GM18507 (cell line): ENCODE measurements around the gene CAMKMT.

Source experiments
- DNase-seq: peaks from one replicate; pipeline ENCODE4 v3.0.0; 2011; ENCODE audit warnings: low read depth; ENCODE audit not compliant: insufficient read length; ENCODE audit errors: extremely low spot score
- FAIRE-seq: peaks from 2 replicates; lab custom pipeline; 2011; peaks lifted over from hg19 to GRCh38; lab: Jason Lieb, UNC

Gene CAMKMT

DNA sequence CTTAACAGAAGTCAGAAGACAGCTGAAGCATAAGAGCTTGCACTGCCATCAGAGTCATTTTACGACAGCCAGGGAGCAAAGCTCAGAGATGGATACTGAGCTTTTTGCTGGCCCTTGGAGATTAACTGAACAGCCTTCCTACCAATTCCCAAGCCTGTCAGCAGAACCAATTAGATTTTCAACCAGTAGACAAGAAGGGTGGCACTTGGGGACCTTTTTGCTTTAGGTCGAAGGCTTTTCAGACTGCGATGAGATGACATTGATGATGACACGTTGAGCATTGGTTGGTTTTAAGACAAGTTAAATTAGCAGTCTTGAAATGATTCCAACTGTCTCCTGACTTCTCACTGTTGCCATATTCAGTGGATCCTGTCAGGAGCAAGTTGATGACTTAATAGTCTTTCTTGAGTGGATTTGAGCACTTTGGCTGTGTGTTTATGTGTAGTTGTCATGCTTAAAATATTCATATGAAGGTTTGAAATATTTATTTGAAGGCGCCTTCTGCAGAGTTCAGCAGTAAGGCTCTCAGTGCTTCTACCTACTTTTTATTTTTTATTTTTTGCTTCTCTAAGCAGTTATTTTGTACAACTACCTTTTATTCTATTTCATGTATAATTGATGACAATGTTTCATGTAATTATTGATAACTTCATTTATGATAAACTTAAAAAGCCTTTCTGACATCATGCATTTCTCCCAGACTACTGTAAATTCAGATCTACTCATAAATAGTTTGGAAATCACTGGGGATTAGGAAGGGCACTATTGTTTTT is 256.7 kb downstream of the CAMKMT start:
- FAIRE-seq: peak; percentile 35

GRCh38 chr2:44620189-44620990 is 258.6 kb downstream of the CAMKMT start:
- DNase-seq (no peak), FAIRE-seq (no peak)

More for the DNA sequence above, 256.7 kb downstream of the CAMKMT start:
- DNase-seq: no peak

DNA sequence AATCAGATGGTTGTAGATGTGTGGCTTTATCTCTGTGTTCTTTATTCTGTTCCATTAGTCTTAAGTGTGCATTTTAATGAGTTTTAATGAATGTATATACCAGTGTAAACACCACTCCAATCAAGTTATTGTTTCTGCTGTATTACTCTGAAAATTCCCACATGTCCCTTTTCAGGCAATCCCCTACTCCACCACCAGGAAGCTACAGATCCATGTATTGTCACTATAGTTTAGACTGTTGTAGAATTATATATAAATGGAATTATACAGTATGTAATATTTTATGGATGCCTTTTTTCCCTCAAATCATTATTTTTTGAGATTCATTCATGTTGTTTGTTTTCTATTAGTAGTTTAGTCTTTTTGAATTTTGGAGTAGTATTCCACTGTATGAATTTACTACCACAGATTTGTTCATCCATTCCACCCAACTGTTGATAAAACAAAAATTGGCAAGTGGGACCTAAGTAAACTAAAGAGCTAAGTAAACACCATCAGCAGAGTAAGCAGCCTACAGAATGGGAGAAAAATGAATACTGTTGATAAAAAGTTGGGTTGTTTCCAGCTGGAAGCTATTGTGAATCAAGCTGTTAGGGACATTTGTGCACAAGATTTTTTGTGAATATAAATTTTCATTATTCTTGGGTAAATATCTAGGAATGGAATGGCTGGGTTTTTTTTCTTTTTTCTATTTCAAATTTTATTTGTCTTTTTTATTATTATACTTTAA is 262.0 kb downstream of the CAMKMT start:
- no peak for FAIRE-seq
- no peak for DNase-seq

DNA sequence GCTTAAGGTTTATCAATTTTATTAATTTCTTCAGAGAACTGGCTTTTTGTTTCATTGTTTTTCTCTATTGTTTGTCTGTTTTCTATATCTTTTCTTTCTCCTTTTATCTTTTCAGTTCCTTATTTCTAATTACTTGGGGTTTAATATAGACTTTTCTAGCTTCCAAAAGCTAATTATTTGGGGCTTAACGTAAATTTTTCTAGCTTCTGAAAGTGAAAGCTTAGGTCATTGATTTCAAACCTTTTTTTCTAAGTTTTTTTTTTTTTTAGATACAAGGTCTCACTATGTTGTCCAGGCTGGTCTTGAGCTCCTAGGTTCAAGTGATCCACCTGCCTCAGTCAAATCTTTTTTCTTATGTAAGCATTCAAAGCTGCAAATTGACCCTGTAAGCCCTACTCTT is 266.6 kb downstream of the CAMKMT start:
- DNase-seq (no peak), FAIRE-seq (no peak)

GRCh38 chr2:44632931-44633689 is 271.4 kb downstream of the CAMKMT start:
- DNase-seq: no peak
- no peak for FAIRE-seq

- no peak for FAIRE-seq
- DNase-seq: no peak
Measured at GRCh38 chr2:44635725-44636124, 274.0 kb downstream of the CAMKMT start.

DNA sequence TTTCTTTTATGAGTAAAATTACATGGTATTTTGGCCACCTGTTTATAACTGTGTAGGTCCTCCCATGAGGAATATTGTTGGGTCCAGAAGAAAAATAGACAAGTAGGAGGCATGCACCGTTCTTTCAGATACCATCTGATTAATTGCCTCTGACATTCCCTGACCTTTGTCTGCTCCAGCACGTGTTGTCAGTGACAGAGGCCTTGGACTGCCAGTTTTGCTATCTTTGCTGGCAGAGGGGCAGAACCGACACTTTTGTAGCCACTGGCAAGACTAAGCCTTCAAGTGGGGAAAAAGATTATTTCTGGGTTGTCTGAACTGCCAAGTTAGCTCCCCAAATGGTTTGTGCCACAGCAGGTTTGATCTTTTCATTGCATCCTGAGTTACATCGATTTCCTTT is 276.9 kb downstream of the CAMKMT start:
- DNase-seq (no peak), FAIRE-seq (no peak)

DNA sequence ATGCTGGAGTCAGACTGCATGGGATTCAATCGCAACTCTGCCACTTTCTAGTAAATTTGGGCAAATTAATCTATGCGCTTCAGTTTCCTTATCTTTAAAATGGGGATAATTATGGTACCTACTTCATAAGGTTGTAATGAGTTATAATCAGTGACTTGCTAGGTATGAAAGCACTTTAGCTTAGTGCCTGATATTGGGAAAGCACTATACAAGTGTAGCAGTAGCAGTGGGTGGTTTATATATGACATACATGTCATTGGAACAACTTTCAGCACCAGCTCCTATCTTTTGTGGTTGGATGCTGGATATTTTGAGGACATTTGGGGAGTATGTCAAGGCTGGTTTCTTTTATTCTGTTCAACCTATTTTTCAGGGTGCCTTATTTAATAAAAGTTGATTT is 277.7 kb downstream of the CAMKMT start:
- no peak for DNase-seq
- FAIRE-seq: no peak

DNA sequence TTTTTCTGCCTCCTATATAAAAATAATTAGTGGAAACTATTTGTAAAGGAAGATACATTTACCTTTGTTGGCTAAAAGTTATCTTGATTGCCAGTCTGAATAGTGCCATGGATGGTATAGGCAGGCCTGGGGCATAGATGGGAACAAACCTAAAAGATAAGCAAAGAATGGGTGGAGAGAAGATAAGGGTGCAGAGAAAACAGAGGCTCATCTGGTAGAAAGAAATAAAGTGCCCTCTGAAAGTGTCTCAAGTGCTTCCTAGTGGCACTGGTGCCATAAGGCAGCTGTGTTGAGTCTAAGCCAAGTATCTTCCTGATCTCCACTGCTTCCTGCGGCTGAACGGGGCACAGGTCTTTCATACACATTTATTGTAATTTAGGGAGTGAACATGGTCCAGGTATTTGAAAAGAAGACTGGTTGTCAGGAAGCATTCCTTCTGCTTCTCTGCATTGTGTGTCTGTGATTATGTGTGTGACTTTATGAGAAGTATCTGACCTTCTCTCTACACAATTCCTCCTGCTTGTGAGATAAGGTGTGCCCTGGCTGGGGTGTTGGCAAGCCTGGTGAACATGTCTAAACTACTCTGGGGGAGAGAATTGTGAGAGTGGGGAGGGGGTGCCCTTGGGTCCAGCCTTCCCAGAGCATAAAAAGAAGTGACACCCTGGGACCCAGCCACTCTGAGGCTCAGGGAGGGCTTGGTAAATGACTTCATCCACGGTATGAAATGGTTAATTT is 280.5 kb downstream of the CAMKMT start:
- FAIRE-seq (no peak), DNase-seq (no peak)

- DNase-seq (no peak), FAIRE-seq (no peak)
Measured at GRCh38 chr2:44645937-44646336, 284.2 kb downstream of the CAMKMT start.

GRCh38 chr2:44649381-44649780 is 287.6 kb downstream of the CAMKMT start:
- DNase-seq (no peak), FAIRE-seq (no peak)

DNA sequence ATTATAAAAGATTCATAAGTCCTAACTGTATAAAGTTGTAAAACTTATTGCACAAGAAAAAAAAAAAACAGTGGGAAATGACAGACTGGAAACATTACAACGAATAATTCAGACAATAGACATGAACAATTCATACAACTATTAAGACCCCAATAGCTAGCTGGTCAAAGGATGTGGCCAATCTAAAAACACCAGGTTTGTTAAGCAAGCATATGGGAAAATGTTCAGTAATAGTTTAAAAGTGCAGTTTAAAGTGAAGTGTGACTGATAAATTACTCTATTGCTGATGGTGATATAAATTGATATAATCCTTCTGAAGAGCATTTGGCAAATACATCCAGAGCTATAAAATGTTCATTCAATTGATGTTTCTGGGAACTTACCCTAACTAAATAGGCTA is 289.0 kb downstream of the CAMKMT start:
- no peak for FAIRE-seq
- DNase-seq: no peak

- DNase-seq (no peak), FAIRE-seq (no peak)
Measured at GRCh38 chr2:44651974-44652373, 290.2 kb downstream of the CAMKMT start.

DNA sequence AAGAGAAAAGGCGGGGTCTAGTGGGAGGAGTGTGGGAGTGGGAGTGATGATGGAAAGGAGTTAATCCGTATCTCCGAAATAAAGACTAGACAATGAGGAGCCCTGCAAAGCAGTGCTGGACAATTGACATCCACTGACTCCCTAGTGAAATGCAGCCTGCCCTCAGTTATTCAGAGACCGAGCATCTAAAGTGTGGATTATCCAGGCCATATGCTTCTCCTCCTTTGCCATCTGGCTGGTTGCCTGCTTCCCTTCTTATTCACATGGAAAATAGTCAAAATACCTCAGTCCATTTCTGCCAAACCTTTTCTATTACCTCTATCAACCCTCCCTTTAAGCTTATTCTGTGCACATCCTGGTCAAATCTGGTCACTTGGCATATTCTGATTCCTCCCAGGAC is 291.0 kb downstream of the CAMKMT start:
- DNase-seq (no peak), FAIRE-seq (no peak)

DNA sequence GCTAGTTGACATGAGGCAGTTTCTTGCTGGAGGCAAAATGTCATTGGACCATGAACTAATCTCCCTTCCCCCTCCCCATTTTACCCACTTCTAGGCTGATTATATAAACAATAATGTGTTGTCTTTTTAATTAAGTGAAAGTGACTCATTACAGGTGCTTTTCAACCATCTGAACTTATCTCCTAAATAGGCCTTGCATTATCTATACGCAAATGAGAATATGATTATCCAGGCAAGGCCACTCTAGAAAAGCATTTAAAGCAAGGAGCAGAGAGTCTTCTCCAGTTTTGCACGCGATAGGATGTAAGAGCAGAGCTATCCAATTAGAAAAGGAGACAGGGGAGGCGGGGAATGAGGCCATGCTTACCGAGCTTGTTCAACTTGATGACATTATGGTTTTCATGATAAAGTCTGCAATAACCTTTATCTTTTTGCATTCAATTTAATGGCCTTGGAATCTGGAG is 293.7 kb downstream of the CAMKMT start:
- FAIRE-seq (no peak), DNase-seq (no peak)

- DNase-seq (no peak), FAIRE-seq (no peak)
Measured at GRCh38 chr2:44656460-44656859, 294.7 kb downstream of the CAMKMT start.

DNA sequence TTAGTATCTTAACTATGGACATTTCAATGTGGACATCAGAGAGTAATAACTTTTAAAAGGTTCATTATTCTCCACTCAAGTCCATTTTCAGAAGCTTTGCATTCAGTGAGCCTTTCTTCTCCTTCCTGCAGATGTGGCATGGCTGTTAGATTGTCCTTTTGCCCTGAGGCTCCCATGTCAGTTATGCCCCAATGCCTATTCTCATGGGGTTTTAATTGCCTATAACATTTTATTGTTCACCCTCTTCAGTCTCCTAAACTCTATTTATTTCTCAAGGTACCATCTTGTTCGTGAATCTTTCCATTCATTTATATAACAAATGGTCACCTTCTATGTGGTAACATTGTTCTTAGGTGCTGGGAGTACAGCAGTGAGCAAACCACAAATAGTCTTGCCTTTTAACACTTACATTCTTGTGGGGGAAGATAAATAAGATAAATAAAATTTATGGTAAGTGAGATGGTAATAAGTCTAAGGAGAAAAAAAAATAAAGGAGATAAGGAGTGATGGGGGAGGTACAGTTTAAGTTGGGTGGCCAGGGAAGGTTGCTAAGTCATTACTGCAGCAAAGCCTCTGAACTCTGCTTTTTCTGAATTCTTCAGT is 301.8 kb downstream of the CAMKMT start:
- DNase-seq: no peak

DNA sequence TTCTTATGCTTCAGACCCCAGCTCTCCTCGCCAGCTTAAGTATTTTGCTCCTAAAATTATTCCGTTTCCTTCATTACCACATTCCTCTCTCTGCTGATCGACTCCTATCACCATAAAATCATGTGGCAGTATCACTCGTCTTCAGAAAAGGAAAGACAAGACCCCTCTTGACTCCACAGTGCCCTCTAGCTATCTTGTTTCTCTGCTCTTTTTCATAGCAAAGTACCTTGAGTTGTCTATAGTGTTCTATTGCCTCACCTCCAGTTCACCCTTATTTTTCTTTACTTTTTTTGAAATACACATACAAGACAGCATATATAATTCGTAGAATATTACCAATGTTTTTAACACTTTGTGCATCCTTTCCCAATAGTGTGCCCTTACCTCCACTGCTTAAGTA is 306.6 kb downstream of the CAMKMT start:
- FAIRE-seq (no peak), DNase-seq (no peak)

More for the DNA sequence above, 301.8 kb downstream of the CAMKMT start:
- FAIRE-seq: no peak
